ENCODE results near the gene PCSK4.

The PCSK4 gene

GRCh38 chr19:1495051-1495798, 5.1 kb upstream of the PCSK4 start:
- DNase-seq (ENCODE audit: low read depth): no peak
- no peak overlapping the region for H3K4me3 ChIP-seq (replicated peaks; ENCODE audit: low read depth, low read length)
- no peak for TF ChIP-seq CTCF (IDR thresholded peaks at IDR 0.05; ENCODE audit: low read length, missing control alignments)

GRCh38 chr19:1494115-1494815, 4.1 kb upstream of the PCSK4 start:
- TF ChIP-seq CTCF (IDR thresholded peaks at IDR 0.05; ENCODE audit: low read length, missing control alignments): no peak
- H3K4me3 ChIP-seq (replicated peaks; ENCODE audit: low read depth, low read length): no peak overlapping the region
- DNase-seq (ENCODE audit: low read depth): no peak

GRCh38 chr19:1492474-1493006, 2.4 kb upstream of the PCSK4 start:
- DNase-seq (ENCODE audit: low read depth): no peak
- no peak overlapping the region for H3K4me3 ChIP-seq (replicated peaks; ENCODE audit: low read depth, low read length)
- TF ChIP-seq CTCF (IDR thresholded peaks at IDR 0.05; ENCODE audit: low read length, missing control alignments): no peak

GRCh38 chr19:1491849-1492170, 1.7 kb upstream of the PCSK4 start:
- H3K4me3 ChIP-seq (replicated peaks; ENCODE audit: low read depth, low read length): no peak overlapping the region
- no peak for DNase-seq (ENCODE audit: low read depth)
- no peak for TF ChIP-seq CTCF (IDR thresholded peaks at IDR 0.05; ENCODE audit: low read length, missing control alignments)

- no peak for TF ChIP-seq CTCF (IDR thresholded peaks at IDR 0.05; ENCODE audit: low read length, missing control alignments)
- DNase-seq (ENCODE audit: low read depth): no peak
- H3K4me3 ChIP-seq (replicated peaks; ENCODE audit: low read depth, low read length): peak within 1 kb of the TSS; percentile 65
These were observed 1.1 kb upstream of the PCSK4 start, which contains the start of gene REEP6 for GRCh38 chr19:1491114-1491848. REEP6 (plus strand) TSS chr19:1491181; CDS start chr19:1491270, 89 bp downstream.

GRCh38 chr19:1489463-1490310, 463 bp downstream of the PCSK4 start:
- TF ChIP-seq CTCF (IDR thresholded peaks at IDR 0.05; ENCODE audit: low read length, missing control alignments): no peak
- no peak for DNase-seq (ENCODE audit: low read depth)
- H3K4me3 ChIP-seq (replicated peaks; ENCODE audit: low read depth, low read length): peak overlapping the region; percentile 65

Data from fibroblast of pulmonary artery (primary cell).